ENCODE results near the gene EVL.
A peak's percentile ranks its signal among the peaks of the same experiment; 100 is the strongest.

EVL gene

GRCh38 chr14:100067971-100068959 is 3.0 kb downstream of the EVL start:
- DNase-seq = peak; percentile 86

GRCh38 chr14:100069161-100069800 is 4.1 kb downstream of the EVL start:
- no peak for DNase-seq

- DNase-seq = no peak
Observed at GRCh38 chr14:100070310-100070709, 5.1 kb downstream of the EVL start.

- DNase-seq = no peak
Observed at GRCh38 chr14:100071545-100071944, 6.3 kb downstream of the EVL start.

- DNase-seq = peak; percentile 56
Observed at GRCh38 chr14:100072783-100073346, 7.6 kb downstream of the EVL start.

- DNase-seq = no peak
Observed at GRCh38 chr14:100073576-100074430, 8.6 kb downstream of the EVL start.

GRCh38 chr14:100074431-100075100 is 9.3 kb downstream of the EVL start:
- no peak for DNase-seq

- DNase-seq = no peak
Observed at GRCh38 chr14:100075681-100076080, 10.5 kb downstream of the EVL start.

GRCh38 chr14:100076133-100076532 is 10.9 kb downstream of the EVL start:
- no peak for DNase-seq

- no peak for DNase-seq
Observed at GRCh38 chr14:100076606-100077005, 11.4 kb downstream of the EVL start.

- no peak for DNase-seq
Observed at GRCh38 chr14:100077441-100077840, 12.2 kb downstream of the EVL start.

GRCh38 chr14:100078216-100078803 is 13.1 kb downstream of the EVL start:
- no peak for DNase-seq

- DNase-seq = peak; percentile 83
Observed at GRCh38 chr14:100078997-100079725, 13.9 kb downstream of the EVL start.

- no peak for DNase-seq
Observed at GRCh38 chr14:100079726-100080005, 14.4 kb downstream of the EVL start.

GRCh38 chr14:100080206-100080605 is 15.0 kb downstream of the EVL start:
- no peak for DNase-seq

GRCh38 chr14:100081997-100082625 is 16.9 kb downstream of the EVL start:
- no peak for DNase-seq

GRCh38 chr14:100082723-100083122 is 17.5 kb downstream of the EVL start:
- no peak for DNase-seq

- DNase-seq = no peak
Observed at GRCh38 chr14:100083706-100084105, 18.5 kb downstream of the EVL start.

GRCh38 chr14:100084591-100084990 is 19.4 kb downstream of the EVL start:
- no peak for DNase-seq

- DNase-seq = no peak
Observed at GRCh38 chr14:100085462-100085861, 20.2 kb downstream of the EVL start.

GRCh38 chr14:100086361-100086760 is 21.1 kb downstream of the EVL start:
- DNase-seq = no peak

Data from activated effector memory CD4-positive, alpha-beta T cell treated with Interleukin-2 at 50 U/mL for 16 hours (primary cell).